Measurements from ENCODE around the gene NEDD9. TPM values are rescaled to one million over a fixed set of nuclear protein-coding genes. Genes with fewer than 3 reads are reported as not detected.

NEDD9 gene
- polyA plus RNA-seq, 3 donors = 18.2 to 35.9 (median 33.0) TPM

- DNase-seq = no peak
- Histone ChIP-seq H3K27ac (ENCODE audit: low read depth in 1 of 2, low read length in 2 of 2) (no peak overlapping the region), H3K9ac (ENCODE audit: insufficient read depth, low read length, poor library complexity, severe bottlenecking) (no peak overlapping the region), H3K4me2 (replicated peaks; ENCODE audit: extremely low read depth, low read length, poor library complexity, severe bottlenecking) (no peak overlapping the region), H3K4me3 (replicated peaks in 1 of 3; ENCODE audit: low read depth in 2 of 3, low read length in 3 of 3) (no peak overlapping the region), H3K79me2 (ENCODE audit: insufficient read depth, low read length) (no peaks in the 10 kb centered on the region), H3K36me3 (replicated peaks in 1 of 2; ENCODE audit: control insufficient read depth in 1 of 2, insufficient read depth in 2 of 2, low read length in 2 of 2) (peaks cover 4 to 5% of the 10 kb centered on the region in 2 donors), H3K27me3 (ENCODE audit: control insufficient read depth in 2 of 2, insufficient read depth in 2 of 2, low read length in 2 of 2) (no peaks in the 10 kb centered on the region), H4K20me1 (ENCODE audit: insufficient read depth, low read length) (peaks cover 16% of the 10 kb centered on the region), H2AFZ (ENCODE audit: insufficient read depth, low read depth, low read length, poor library complexity, severe bottlenecking) (no peak overlapping the region), H3K4me1 (ENCODE audit: control insufficient read depth in 1 of 2, insufficient read depth in 2 of 2, low read length in 2 of 2) (peaks cover 2 to 6% of the 10 kb centered on the region in 2 donors), H3K9me3 (replicated peaks in 1 of 2; ENCODE audit: control insufficient read depth in 1 of 2, insufficient read depth in 1 of 2, low read length in 2 of 2) (no peaks in the 10 kb centered on the region)
- Mint-ChIP-seq H3K36me3 (peaks cover 27 to 32% of the 10 kb centered on the region in 2 donors), H3K9me3 (no peaks in the 10 kb centered on the region), H3K4me1 (peaks cover 7% of the 10 kb centered on the region), H3K4me3 (no peak overlapping the region), H3K27me3 (ENCODE audit: low read depth in 3 of 3) (no peaks in the 10 kb centered on the region), H3K27ac (no peak overlapping the region)
- intact Hi-C loops (cut with micrococcal nuclease) = no loop called here
- TF ChIP-seq CTCF (IDR thresholded peaks at IDR 0.05) = no peak
- whole genome bisulfite sequencing (ENCODE audit: insufficient coverage) = 100% methylated on average over 3 of the region's 3 CpGs
Measured at GRCh38 chr6:11266926-11267325, 34.5 kb upstream of the NEDD9 start.

- no peak for TF ChIP-seq CTCF (IDR thresholded peaks at IDR 0.05)
- no peak overlapping the region for H3K4me3 Mint-ChIP-seq
- peaks cover 18 to 27% of the 10 kb centered on the region in 2 donors for H3K36me3 Mint-ChIP-seq
- Histone ChIP-seq H3K4me2 (replicated peaks; ENCODE audit: extremely low read depth, low read length, poor library complexity, severe bottlenecking) (no peak overlapping the region), H3K4me1 (ENCODE audit: control insufficient read depth in 1 of 2, insufficient read depth in 2 of 2, low read length in 2 of 2) (no peaks in the 10 kb centered on the region), H4K20me1 (ENCODE audit: insufficient read depth, low read length) (peaks cover 15% of the 10 kb centered on the region), H3K36me3 (replicated peaks in 1 of 2; ENCODE audit: control insufficient read depth in 1 of 2, insufficient read depth in 2 of 2, low read length in 2 of 2) (peaks cover 1 to 2% of the 10 kb centered on the region in 2 donors), H2AFZ (ENCODE audit: insufficient read depth, low read depth, low read length, poor library complexity, severe bottlenecking) (no peak overlapping the region), H3K4me3 (replicated peaks in 1 of 3; ENCODE audit: low read depth in 2 of 3, low read length in 3 of 3) (no peak overlapping the region), H3K79me2 (ENCODE audit: insufficient read depth, low read length) (no peaks in the 10 kb centered on the region), H3K27me3 (ENCODE audit: control insufficient read depth in 2 of 2, insufficient read depth in 2 of 2, low read length in 2 of 2) (no peaks in the 10 kb centered on the region), H3K9me3 (replicated peaks in 1 of 2; ENCODE audit: control insufficient read depth in 1 of 2, insufficient read depth in 1 of 2, low read length in 2 of 2) (no peaks in the 10 kb centered on the region), H3K9ac (ENCODE audit: insufficient read depth, low read length, poor library complexity, severe bottlenecking) (no peak overlapping the region), H3K27ac (ENCODE audit: low read depth in 1 of 2, low read length in 2 of 2) (no peak overlapping the region)
- no peaks in the 10 kb centered on the region for H3K9me3 Mint-ChIP-seq
- no peak overlapping the region for H3K27ac Mint-ChIP-seq
- no peak for DNase-seq
- no CpG with 5 or more reads among the region's 1 CpG for WGBS (ENCODE audit: insufficient coverage)
- intact Hi-C loops (cut with micrococcal nuclease) = no loop called here
- H3K27me3 Mint-ChIP-seq (ENCODE audit: low read depth in 3 of 3) = no peaks in the 10 kb centered on the region
- H3K4me1 Mint-ChIP-seq = no peaks in the 10 kb centered on the region
Measured at GRCh38 chr6:11265932-11266331, 33.5 kb upstream of the NEDD9 start.

All from CD14-positive monocyte (primary cell).